GM21576 (cell line): ENCODE results near the gene ERMN.
"Not testable (repeated sequence)": the region's sequence is repeated elsewhere in the genome, so short reads cannot be mapped to it uniquely, and the experiment has no call there.

Experiments used
- ATAC-seq: cut with Tn5 transposase; IDR thresholded peaks from one replicate; pipeline ENCODE4 v1.9.1; 2021; ENCODE audit warnings: mild to moderate bottlenecking, moderate library complexity; ENCODE audit not compliant: unreplicated experiment

ERMN gene, protein sequence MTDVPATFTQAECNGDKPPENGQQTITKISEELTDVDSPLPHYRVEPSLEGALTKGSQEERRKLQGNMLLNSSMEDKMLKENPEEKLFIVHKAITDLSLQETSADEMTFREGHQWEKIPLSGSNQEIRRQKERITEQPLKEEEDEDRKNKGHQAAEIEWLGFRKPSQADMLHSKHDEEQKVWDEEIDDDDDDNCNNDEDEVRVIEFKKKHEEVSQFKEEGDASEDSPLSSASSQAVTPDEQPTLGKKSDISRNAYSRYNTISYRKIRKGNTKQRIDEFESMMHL

DNA sequence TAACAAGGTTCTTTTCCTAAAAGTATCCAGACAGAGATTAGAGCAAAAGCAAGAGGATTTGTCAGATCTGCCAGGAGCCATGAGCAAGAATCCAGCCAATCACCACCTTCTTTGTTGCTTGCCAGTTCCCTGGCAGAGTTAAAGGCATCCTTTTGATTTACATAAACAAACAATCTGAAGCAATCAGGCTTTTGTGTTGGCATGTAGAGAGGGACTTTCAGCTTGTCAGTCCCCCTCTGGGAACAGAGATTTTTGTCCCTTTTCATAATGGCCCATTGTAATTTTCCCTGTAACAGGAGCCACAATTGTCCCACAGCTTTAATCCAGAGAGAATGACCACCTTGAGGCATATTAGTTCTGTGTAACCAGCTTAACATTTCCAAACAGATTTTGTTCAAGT is at the start of gene ERMN:
Gene ERMN, minus strand, starts transcription at position 39 of the 400 bp plus-strand sequence. CDS start 182 bp downstream, outside the sequence.
- no peak for ATAC-seq

DNA sequence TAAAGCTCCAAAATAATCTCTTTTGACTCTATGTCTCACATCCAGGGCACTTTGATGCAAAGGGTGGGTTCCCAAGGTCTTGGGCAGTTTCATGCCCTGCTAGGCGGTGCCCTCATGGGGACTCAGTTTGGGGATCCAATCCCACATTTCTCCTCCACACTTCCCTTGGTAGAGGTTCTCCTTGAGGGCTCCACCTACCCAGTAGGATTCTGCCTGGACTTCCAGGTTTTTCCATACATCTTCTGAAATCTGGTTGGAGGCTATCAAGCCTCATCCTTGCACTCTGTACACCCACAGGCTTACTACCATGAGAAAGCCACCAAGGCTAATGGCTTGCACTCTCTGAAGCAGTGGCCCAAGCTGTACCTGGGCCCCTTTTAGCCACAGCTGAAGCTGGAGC is 49.8 kb upstream of the ERMN start:
- no peak for ATAC-seq

DNA sequence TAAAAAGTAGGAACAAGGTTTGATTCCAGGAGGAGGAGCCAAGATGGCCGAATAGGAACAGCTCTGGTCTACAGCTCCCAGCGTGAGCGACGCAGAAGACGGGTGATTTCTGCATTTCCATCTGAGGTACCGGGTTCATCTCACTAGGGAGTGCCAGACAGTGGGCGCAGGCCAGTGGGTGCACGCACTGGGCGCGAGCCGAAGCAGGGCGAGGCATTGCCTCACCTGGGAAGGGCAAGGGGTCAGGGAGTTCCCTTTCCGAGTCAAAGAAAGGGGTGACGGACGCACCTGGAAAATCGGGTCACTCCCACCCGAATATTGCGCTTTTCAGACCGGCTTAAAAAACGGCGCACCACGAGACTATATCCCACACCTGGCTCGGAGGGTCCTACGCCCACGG is 42.9 kb upstream of the ERMN start:
- not testable (repeated sequence) for ATAC-seq

DNA sequence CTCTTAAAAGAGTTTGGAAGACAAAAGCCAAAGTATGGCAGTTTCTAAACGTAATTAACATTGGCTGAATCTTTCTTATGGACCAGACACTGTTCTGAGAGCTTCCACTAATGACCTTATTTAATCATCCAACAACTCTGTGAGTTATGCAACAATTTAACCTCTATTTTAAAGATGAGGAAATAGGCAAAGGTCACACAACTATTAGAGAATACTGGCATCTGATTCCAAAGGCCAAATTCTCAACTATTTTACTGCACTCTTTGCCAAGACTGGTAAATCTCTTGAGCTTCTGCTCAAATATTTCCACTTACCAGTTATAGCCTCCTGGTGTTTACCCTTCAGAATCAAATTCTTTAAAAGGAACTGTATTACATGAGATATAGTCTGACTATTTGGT is 42.1 kb upstream of the ERMN start:
- no peak for ATAC-seq

DNA sequence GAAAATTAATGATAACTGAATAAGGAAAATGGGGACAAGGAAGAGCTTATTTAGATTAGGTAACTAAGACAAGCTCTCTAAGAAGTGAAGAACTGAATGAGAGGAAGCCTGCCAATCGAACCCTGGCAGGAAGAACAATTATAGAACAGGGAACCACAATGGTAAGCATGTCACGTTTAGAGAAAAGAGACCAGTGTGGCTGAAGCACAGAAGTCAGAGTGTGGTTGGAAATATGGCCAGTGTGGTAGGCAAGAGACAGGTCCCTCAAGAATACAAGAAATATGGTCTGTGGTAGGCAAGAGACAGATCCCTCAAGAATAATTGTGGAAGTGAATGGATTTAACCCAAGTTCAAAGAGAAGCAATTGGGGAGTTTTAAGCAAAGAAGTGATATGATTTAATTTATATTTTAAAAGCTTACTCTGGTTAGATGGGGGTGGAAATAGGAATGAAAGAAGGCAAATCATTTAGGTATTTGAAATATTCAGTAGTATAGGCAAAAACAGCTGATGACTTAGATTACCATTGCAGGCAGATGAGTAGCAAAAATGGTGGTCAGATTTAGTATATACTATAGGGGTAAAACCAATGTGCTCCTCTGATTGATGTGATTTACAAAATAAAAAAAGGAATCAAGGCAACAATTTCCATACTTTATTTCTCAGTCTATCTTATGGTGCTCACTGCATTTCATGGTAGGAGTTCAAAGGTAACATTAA is 38.8 kb upstream of the ERMN start:
- peak; percentile 95 for ATAC-seq

DNA sequence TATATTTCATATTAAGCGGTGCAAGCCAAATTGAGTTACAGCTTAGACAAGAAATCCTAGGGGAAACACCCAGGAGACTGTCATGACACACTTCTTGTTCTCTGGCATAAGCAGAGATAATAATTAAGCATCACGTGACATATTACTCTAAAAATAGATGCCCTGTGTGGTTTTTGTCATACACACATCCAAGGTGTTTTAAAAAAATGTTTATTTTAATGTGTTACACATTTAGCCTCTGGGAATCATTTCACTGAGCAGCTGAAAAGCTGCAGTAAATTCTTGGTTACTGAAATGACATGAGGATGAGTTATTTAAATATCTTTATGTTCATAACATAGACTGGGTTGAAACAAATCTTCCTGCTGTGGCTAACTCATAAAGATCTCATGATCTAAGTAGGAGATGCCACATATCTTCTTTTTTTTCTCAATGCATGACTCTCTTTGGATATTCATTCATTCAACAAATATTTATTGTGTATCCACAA is 38.0 kb upstream of the ERMN start:
- ATAC-seq, result peak; percentile 45

DNA sequence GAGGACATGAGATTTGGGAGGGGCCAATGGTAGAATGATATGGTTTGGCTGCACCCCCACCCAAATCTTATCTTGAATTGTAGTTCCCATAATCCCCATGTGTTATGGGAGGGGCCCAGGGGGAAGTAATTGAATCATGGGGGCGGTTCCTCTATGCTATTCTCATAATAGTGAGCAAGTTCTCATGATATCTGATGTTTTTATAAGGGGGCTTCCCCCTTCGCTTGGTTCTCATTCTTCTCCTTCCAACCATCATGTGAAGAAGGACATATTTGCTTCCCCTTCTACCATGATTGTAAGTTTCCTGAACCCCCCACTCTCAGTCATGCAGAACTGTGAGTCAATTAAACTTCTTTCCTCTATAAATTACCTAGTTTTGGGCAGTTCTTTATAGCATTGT is 37.0 kb upstream of the ERMN start:
- ATAC-seq, result no peak

DNA sequence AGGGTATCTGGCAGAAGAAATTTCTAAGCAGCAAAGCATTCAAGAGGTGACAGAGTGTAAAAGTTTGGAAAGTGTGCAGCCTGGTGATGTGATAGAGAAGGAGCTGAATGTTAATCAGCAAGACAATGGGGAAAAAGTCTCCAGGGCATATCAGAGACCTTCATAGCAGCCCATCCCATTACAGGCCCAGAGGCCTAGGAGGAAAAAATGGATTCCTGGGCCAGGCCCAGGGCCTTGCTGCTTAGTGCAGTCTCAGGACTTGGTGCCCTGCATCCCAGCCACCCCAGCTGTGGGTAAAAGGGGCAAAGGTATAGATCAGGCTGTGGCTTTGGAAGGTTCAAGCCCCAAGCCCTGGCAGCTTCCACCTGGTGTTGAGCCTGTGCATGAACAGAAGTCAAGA is 35.9 kb upstream of the ERMN start:
- no peak for ATAC-seq

DNA sequence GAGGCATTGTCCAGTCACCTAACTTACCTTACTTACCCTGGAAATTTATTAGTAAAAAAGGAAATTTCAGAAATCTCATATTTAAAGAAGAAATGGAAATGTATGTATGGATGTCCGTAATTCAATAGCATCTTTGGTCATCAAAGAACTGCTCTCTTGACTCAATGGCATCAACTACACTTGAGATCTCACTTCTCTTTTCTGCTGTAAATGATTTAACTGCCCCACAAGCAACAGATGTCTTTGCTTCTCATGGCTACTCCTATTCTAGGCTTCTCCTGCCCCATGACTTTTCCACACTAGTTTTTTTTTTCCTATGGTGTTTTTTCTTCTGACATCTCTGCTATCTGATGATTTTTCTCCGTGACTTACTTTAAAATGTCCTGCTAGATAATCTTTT is 34.0 kb upstream of the ERMN start:
- ATAC-seq, result no peak

DNA sequence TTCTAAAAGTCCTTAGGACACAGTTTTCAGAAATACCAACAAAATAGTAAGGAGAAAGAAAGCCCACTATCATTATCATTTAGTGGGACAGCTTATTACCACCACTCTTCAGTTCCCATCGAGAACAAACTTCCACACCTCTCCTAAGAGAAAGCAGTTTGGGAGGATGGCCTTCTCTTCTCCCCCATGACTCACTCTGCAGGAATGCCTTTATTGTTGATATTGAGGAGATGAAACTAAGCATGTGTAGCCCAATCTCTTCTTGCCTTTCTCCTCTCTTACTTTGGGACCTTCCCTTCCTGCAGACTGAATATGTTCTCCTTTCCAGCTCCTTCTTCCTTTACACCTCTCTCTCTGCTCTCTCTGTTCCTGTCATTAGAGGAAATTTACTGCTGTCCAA is 30.0 kb upstream of the ERMN start:
- ATAC-seq, result no peak

DNA sequence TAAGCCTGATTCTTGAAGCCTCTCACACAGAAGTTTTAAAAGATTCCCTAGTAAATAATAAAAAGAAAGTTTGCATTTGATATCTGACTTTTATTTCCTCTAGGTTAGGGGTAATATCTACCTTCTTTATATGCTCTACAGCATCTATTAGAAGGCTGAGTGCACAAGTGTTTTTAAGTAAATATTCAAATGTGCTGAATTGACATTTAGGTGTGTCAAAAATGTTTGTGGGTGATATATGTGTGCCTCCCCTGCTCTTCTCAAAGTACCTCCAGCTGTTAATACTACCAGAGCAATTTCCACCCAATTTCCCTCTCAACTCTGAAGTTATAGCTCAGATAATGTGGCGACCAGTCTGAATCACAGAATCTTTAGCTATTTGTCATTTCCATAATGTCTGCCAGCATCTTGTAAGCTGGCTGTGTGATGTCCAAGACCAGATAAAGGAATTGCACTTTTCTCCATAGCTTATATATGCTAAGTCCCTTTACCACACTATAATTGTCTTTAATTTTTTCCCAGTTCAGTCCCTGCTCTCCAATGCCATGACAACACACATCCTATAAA is 24.4 kb upstream of the ERMN start:
- ATAC-seq, result no peak

DNA sequence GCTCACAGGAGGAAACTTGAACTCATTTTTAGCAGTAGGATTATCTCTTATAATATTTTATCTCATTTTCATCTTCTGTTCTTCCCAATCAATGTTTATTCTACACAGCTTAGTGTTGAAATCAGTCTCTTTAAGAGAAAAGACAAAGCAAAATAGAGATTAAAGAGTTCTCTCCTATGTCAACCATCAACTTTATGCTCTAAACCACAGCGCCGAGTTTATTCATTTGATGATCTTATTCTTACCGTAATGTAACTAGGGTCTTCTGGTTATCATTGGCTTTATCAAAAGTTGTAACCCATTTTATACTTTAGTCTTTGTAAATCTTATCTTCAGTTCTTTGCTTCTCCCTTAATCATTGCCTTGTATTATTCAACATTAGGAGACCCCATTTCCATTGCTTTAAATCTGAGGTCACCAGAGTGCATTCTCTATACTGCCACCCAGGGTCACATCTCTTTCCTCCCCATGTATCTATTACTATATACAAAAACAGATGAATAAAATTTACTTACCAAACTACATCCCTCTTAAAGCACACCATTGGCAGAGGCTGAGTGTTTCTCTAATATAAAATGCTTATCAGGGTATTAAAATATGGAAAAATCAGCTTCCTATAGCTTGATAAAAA is 22.8 kb upstream of the ERMN start:
- ATAC-seq, result no peak

DNA sequence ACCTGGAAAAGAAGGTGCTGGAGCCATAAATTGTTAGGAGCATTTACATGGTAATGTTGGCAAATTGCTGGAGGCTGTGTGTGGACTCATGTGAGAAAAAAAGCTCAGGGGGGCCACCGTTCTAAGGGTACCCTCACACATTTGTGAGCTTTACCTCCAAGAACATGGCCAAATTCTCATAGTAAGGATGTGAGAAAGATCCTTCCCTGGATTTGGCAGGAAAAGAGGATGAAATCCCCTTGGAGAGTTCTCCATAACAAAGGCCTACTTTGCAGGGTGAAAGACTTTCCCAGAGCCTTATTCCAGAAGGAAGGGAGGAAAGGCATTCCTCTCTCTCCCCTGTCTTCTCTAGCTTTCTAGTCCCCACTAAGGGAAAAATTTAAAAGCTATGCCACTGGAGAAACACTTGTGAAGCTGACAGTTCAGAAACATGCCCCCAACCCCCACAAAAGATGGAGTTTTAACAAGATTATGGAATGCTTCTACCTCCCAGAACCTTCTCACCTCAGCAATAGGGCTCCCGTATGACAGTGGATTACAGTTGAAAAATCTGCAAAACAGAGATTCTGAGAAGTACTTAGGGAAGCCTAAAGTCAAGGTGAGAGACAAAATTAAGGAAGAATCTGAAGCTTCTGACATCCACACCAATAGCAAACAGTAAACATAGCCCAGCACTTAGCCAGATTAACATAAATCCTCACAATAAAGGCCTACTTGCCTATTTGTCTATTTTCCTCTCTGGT is 20.2 kb upstream of the ERMN start:
- no peak for ATAC-seq

DNA sequence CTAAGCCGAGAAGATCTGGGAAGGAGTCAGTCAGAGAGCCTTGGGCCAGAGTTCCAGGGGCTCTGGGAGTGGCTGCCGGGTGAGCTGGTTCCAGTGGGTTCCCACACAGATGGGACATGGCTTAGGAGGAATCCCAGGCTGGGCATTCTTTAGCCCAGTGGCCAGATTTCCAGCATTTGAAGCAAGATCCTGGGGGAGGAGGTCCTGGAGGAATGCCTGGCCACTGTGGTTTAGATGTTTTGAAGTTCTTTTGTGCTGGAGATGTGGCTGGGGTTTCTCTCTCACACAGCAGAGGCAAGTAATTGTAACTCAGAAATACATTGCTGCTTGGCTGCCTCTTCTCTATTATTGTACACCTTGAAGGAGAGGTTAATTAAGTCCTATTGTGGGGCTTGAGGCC is 15.8 kb upstream of the ERMN start:
- not testable (repeated sequence) for ATAC-seq

DNA sequence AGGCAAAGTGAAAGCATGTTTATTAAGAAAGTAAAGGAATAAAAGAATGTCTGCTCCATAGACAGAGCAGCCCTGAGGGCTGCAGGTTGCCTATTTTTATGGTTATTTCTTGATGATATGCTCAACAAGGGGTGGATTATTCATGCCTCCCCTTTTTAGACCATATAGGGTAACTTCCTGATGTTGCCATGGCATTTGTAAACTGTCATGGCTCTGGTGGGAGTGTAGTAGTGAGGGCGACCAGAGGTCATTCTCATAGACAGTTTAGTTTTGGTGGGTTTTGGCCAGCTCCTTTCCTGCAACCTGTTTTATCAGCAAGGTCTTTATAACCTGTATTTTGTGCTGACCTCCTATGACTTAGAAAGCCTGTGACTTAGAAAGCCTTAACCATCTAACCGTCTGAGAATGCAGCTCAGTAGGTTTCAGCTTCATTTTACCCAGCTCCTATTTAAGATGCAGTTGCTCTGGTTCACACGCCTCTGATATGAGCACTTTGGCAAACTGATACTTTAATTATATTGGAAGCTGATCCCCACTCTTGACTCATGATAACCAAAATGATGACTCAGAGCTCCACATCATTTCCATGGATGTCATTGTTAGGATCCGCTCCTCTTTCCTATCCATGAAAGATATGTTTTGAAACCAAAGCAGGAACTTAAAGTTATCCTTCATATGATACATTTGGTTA is 14.5 kb upstream of the ERMN start:
- no peak for ATAC-seq

DNA sequence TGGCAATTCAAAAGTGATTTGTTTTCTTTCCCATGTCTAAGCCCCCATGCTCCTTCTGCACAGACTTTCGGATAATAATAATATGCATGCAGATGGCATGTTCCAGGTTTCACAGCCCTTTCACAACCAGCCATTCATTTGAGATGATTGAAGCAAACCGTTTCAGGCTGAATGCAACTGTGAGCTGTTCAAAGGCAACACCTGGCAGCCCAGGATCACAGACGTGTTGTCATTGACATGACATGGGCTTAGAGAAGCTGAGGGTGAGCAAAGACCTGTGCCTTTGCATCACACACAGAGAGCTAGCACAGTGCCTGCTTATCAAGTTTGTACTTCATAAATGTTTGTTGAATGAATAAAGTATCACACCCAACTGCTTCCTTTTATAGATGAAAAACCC is 12.4 kb upstream of the ERMN start:
- no peak for ATAC-seq

DNA sequence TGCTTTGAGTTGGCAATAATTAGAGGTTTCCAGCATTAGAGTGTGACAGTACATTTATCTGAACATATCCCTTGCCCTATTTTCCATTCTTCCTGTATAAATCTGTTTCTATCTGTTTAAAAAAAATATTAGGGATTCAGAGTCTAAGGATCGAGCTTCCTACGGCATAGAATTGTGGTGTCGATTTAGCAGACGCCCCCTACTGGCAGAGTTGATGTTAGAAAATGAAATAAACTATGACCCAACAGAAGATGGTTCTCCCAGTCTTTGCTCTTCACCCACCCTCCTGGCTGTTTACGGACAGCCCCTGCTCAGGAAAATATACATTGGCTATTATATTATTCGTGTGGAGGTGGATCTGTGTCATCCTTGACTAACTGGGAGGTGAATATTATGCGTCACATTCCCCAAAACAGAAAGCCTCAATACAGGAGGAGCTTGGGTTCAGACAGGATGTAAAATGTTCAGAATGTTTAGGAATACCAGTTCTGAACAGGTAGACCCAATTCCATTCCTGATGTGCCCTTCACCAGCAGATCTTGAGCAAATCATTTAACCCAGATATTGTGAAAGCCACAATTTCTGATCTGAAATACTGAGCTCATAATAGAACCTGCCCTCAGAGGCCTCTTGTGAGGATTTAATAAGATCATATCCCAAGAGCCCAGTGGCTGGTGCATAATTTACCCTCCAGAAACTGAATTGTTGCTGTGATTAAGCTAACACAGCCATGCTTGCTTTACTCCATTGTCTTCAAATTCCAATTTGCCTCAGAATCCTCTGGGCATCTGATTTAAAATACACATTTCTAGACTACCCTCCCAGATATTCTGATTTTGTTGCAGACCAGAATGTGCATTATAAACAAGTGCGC is 10.8 kb upstream of the ERMN start:
- no peak for ATAC-seq

DNA sequence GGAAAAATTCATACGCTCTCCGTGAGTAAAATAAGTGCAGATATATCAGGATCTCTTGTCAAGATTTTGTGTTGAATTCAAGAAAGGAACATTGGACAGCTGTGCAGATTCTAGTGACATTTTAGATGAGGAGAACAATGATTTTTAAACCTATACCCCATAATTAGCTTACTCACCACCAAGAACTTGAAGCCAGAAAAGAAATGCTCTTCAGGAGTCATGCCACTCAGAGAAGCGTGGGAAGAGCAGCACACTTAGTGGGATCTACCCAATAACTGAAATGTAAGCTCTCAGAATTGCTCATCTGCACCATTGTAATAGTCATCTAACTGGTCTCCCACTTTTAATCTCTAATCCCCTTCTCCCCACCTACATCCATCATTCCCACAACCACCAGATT is 9.2 kb upstream of the ERMN start:
- no peak for ATAC-seq

DNA sequence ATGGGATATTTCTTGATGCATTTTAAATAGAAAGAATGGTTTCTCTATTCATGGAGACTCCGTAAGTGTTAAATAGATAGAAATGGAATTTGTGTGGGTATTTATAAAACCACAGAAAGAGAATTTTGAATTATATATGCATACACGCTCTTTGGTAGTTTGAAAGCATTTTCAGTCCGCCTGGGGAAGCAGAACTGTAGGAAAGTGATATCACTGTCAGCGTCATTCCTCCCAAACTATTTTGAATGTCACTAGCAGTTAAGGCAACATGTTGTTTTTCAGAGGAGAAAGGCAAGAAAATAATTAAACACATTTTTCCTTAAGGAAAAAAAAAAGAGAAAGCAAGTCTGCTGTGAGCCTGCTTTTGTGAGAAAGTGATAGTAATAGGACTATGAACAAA is 8.7 kb upstream of the ERMN start:
- ATAC-seq, result no peak
